ENCODE measurements around the gene NSF. TPM values are rescaled to one million over a fixed set of nuclear protein-coding genes. Genes with fewer than 3 reads are reported as not detected.
"Not testable (repeated sequence)": the region's sequence is repeated elsewhere in the genome, so short reads cannot be mapped to it uniquely, and the experiment has no call there.

The NSF gene
- total RNA-seq, 4 donors from 2014 or later, result 14.9 to 31.8 (median 18.7) TPM

- not testable (repeated sequence) for H3K9me3 ChIP-seq; DNase-seq (ENCODE audit: low spot score in 2 of 2); H3K27ac ChIP-seq; H3K4me1 ChIP-seq; H3K36me3 ChIP-seq; H3K4me3 ChIP-seq; H3K27me3 ChIP-seq
These were observed 12.7 kb downstream of the NSF start for GRCh38 chr17:46603125-46603524.

- not testable (repeated sequence) for H3K36me3 ChIP-seq; H3K4me1 ChIP-seq; H3K9me3 ChIP-seq; H3K27me3 ChIP-seq; H3K27ac ChIP-seq; DNase-seq (ENCODE audit: low spot score in 2 of 2); H3K4me3 ChIP-seq
- 100% methylated on average over 1 of the region's 2 CpGs; no CpG with 5 or more reads in 1 of the 2 donors for WGBS, 2 donors
These were observed 20.8 kb downstream of the NSF start for GRCh38 chr17:46611304-46611703.

GRCh38 chr17:46613876-46614275, 23.4 kb downstream of the NSF start:
- WGBS, 2 donors, result no CpG with 5 or more reads among the region's 1 CpG
- not testable (repeated sequence) for H3K36me3 ChIP-seq; H3K4me3 ChIP-seq; H3K9me3 ChIP-seq; H3K27me3 ChIP-seq; H3K4me1 ChIP-seq; DNase-seq (ENCODE audit: low spot score in 2 of 2); H3K27ac ChIP-seq

DNA sequence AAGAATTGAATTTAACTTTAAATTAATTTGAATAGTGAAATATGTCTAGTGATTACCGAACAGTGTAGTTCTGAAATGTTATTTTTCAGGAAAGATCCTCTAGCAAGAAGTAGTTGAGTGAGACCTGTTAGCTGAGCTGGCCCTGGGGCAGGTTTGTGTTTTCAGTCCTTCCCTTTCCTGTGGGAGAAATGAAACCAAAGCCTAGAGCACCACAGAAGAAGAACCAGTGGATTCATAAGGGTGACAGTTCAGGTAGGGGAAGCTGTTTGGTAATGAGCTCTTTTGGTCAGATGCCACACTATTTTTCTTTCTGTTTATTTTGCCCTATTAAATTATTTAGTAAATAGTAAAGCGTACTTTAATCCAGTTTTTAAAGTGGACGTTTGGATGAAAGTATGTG, 26.7 kb downstream of the NSF start:
- H3K4me3 ChIP-seq; H3K27me3 ChIP-seq; H3K4me1 ChIP-seq; DNase-seq (ENCODE audit: low spot score in 2 of 2); H3K9me3 ChIP-seq; H3K27ac ChIP-seq; H3K36me3 ChIP-seq: not testable (repeated sequence)
- no CpG with 5 or more reads among the region's 3 CpGs for WGBS, 2 donors

DNA sequence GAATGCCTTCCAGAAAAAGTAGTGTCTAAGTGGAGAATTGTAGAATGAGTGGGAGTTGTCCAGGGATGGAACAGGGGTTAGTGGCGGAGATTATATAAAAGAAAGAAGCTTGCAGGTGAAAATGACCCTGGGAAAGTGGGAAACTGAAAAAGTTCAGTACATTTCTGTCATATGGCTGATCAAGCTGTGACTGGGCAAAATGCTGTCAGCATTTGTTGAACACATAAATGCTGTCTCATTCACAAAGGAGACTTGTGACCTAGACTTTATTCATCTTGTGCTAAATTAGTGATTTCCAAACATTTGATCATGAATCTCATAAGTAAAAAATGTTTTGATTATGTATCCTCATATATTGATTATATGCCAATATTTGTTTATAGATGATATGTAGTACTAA, 28.5 kb downstream of the NSF start:
- not testable (repeated sequence) for H3K27me3 ChIP-seq; H3K36me3 ChIP-seq; H3K4me1 ChIP-seq; DNase-seq (ENCODE audit: low spot score in 2 of 2); H3K4me3 ChIP-seq; H3K9me3 ChIP-seq; H3K27ac ChIP-seq
- no CpG with 5 or more reads among the region's 1 CpG for WGBS, 2 donors

GRCh38 chr17:46623790-46624189, 33.3 kb downstream of the NSF start:
- WGBS, 2 donors, result no CpG with 5 or more reads among the region's 2 CpGs
- not testable (repeated sequence) for H3K27ac ChIP-seq; DNase-seq (ENCODE audit: low spot score in 2 of 2); H3K4me3 ChIP-seq; H3K27me3 ChIP-seq; H3K9me3 ChIP-seq; H3K4me1 ChIP-seq; H3K36me3 ChIP-seq

GRCh38 chr17:46624726-46625125, 34.3 kb downstream of the NSF start:
- not testable (repeated sequence) for H3K4me1 ChIP-seq; H3K27me3 ChIP-seq; H3K9me3 ChIP-seq; DNase-seq (ENCODE audit: low spot score in 2 of 2); H3K4me3 ChIP-seq; H3K27ac ChIP-seq; H3K36me3 ChIP-seq
- WGBS, 2 donors, result no CpG with 5 or more reads among the region's 5 CpGs

DNA sequence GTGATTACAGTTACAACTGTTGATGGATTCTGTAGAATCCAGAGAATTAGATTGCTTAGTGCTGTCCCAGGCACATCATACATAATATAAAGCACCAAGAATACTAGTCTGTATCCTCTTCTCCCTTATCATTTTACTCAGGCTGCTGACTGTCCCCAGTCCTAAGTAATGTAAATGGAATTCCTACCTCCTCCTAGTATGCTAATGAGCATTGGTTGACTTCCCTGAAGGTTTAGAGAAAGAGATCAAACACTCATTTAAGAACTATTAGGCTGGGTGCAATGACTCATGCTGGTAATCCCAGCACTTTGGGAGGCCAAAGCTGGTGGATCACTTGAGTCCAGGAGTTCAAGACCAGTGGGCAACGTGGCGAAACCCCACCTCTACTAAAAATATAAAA, 37.0 kb downstream of the NSF start:
- H3K36me3 ChIP-seq; H3K4me3 ChIP-seq; H3K27me3 ChIP-seq; H3K9me3 ChIP-seq; H3K4me1 ChIP-seq; H3K27ac ChIP-seq; DNase-seq (ENCODE audit: low spot score in 2 of 2): not testable (repeated sequence)
- WGBS, 2 donors, result no CpG with 5 or more reads among the region's 2 CpGs

DNA sequence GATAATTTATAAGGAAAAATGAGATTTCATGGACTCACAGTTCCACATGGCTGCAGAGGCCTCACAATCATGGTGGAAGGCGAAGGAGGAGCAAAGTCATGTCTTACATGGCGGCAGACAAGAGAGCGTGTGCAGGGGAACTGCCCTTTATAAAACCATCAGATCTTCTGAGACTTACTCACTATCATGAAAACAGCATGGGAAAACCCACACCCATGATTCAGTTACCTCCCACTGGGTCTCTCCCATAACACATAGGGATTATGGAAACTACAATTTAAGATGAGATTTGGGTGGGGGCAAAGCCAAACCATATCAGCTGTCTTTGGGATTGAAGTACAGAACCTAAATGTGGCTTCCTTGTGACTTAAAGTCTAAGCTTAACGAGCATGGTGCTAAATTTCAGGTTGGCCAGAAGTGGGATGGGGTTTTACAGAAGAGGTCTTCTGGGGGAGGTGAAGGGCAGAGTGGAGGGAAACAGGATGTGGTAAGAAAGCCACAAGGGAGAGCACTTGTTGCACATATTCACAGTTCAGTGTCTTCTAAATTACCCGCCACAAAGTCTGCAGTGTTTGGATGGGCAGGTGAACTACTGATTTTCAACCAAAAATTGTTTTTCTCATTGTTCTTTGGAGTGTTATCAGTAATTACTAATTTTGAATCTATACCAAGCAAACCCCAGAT, 38.4 kb downstream of the NSF start:
- WGBS, 2 donors, result no CpG with 5 or more reads among the region's 5 CpGs
- H3K27ac ChIP-seq; H3K4me1 ChIP-seq; H3K4me3 ChIP-seq; DNase-seq (ENCODE audit: low spot score in 2 of 2); H3K36me3 ChIP-seq; H3K9me3 ChIP-seq; H3K27me3 ChIP-seq: not testable (repeated sequence)

GRCh38 chr17:46632146-46632545, 41.7 kb downstream of the NSF start:
- not testable (repeated sequence) for H3K27ac ChIP-seq; H3K4me1 ChIP-seq; H3K36me3 ChIP-seq; H3K4me3 ChIP-seq; DNase-seq (ENCODE audit: low spot score in 2 of 2); H3K9me3 ChIP-seq; H3K27me3 ChIP-seq
- WGBS, 2 donors, result no CpG with 5 or more reads among the region's 3 CpGs

GRCh38 chr17:46634844-46635243, 44.4 kb downstream of the NSF start:
- H3K4me1 ChIP-seq; H3K9me3 ChIP-seq; H3K4me3 ChIP-seq; H3K27ac ChIP-seq; H3K36me3 ChIP-seq; DNase-seq (ENCODE audit: low spot score in 2 of 2); H3K27me3 ChIP-seq: not testable (repeated sequence)

DNA sequence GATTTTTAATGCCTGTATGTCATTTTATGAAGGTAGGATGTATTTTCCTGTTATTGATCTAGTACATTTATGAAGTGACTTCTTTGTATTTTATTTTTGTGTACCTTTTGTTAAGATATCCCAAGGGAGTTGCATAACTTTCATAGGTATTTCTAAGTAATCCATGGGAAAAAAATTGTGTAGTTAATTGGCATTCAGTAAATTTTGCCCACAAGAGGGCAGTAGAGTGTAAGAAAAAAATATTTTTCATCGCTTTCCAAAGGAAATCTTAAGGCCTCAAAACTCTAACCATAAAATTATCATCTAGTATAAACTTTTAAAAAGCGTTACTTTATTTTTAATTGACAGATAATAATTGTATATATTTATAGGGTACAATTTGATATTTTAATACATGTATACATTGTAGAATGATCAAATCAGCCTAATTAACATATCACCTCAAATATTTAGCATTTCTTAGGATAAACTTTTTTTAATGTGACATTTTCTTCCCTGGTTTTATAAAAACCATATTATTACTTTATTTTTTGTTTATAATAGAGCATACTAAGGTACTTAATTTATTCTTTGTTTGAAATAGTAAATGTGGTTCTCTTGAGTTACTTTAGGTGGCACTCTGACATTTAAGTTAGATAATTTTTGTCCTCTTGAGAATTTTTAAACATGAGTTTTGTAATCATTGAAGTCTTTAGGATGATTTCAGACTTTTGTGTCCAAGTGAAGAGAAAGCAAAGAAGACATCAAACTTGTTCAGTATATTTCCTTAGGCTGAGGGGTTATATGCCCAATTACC, 51.6 kb downstream of the NSF start:
- 20% methylated on average over 1 of the region's 2 CpGs; no CpG with 5 or more reads in 1 of the 2 donors for WGBS, 2 donors
- H3K36me3 ChIP-seq, result not testable (repeated sequence)

DNA sequence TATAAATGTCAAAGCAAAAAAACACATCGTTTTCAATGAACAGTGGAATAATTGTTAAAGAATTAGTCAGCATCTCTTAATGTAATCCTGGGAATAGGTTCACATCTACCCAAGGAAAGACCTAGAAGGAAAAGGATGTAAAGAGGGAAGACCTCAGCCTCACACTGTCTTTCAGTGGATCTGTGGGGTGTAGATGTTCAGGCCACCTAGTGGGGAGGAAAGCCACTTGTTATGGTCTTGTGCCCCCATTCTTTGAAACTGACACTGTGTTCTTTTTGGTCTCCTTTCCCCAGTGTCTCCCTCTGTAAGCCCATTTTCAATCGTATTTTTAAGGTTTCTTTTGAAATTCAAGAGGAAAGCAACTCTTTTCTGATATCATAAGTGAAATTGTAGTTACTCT, 56.8 kb downstream of the NSF start:
- not testable (repeated sequence) for H3K4me3 ChIP-seq; H3K36me3 ChIP-seq; H3K27ac ChIP-seq; H3K27me3 ChIP-seq; DNase-seq (ENCODE audit: low spot score in 2 of 2); H3K4me1 ChIP-seq; H3K9me3 ChIP-seq
- no CpG with 5 or more reads among the region's 2 CpGs for WGBS, 2 donors

More for the DNA sequence above, 51.6 kb downstream of the NSF start:
- H3K9me3 ChIP-seq; H3K27me3 ChIP-seq; H3K27ac ChIP-seq; H3K4me1 ChIP-seq; DNase-seq (ENCODE audit: low spot score in 2 of 2); H3K4me3 ChIP-seq: not testable (repeated sequence)

DNA sequence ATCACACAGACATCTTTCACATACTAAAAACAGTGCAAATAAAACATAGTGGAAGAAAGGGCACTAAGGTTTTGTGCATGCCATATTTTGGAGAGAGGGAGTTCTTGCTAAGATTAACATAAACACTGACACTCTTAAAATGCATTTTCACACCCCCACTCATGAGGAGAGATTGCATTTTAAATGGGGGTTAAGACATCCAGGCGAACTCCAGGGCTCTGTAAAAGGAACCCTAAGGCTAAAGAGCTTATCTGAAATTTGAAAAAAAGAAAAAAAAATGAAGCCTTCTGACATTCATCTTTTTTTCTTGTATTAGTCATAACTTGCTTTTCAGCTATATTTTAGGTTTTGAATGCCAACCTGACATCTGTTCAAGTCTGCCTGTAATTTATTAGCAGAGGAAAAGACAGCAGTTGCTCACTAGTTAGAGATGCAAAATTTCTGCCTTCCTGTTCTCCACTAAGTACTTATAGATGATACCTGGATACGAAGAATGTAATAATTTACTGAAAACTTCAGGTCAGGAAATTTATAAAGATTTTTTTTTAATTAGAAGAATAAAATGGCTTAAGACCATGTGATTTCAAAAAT, 57.3 kb downstream of the NSF start:
- H3K9me3 ChIP-seq; DNase-seq (ENCODE audit: low spot score in 2 of 2); H3K4me3 ChIP-seq; H3K36me3 ChIP-seq; H3K27me3 ChIP-seq; H3K27ac ChIP-seq; H3K4me1 ChIP-seq: not testable (repeated sequence)
- no CpG with 5 or more reads among the region's 2 CpGs for WGBS, 2 donors
